ENCODE results near the gene RHBG.

DNA sequence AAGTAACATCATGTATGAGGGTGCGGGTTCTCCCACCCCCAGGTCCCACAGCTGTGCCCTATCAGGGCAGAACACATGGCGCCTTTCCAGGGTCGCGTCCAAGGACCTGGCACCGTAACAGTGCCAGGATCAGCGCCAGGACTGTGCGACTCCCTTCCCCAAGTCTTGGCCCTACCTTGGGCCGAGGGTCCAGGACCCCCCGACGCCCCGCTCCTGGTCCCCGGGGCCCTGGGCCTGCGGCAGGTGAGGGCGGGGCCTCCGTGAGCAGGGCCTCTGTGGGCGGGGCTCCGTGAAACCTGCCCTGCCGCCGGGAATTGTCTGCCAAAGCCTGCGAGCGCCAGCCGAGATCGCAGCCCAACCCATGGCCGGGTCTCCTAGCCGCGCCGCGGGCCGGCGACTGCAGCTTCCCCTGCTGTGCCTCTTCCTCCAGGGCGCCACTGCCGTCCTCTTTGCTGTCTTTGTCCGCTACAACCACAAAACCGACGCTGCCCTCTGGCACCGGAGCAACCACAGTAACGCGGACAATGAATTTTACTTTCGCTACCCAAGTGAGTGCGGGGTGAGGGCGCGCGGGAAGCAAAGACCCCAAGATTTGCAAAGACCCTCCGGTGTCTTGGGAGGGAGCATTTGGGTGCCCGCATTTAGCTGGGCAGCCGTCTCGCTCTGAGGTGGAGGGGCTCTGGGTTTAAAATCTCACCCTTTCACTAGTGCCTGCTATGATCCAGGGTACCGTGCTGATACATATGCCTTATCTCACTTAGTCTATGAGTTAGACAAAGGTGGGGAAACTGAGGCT, at the start of gene RHBG:
- no peak for TF ChIP-seq CTCF (IDR thresholded peaks at IDR 0.05; ENCODE audit: low read depth, low read length)
- TF ChIP-seq POLR2A (IDR thresholded peaks at IDR 0.05; ENCODE audit: extremely low read depth, insufficient read length): no peak
- TF ChIP-seq, protein P1, sequence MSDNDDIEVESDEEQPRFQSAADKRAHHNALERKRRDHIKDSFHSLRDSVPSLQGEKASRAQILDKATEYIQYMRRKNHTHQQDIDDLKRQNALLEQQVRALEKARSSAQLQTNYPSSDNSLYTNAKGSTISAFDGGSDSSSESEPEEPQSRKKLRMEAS (IDR thresholded peaks at IDR 0.05; ENCODE audit: low read depth, low read length): no peak

Data from NB4 (cell line).